Kidney epithelial cell (primary cell): Measurements from ENCODE around the gene MRPL41. TPM values are rescaled to one million over a fixed set of nuclear protein-coding genes. Genes with fewer than 3 reads are reported as not detected.

Experiments
- DNase-seq: peaks from one replicate; pipeline ENCODE4 v3.0.0-alpha.2; 2010; ENCODE audit warnings: low read depth
- H3K27me3 ChIP-seq: 2 replicates; pipeline ENCODE4 v1.6.0; 2011; ENCODE audit warnings: low read length; ENCODE audit not compliant: control insufficient read depth, insufficient read depth
- H3K36me3 ChIP-seq: 2 replicates; pipeline ENCODE4 v1.5.1; 2011; ENCODE audit warnings: low read length; ENCODE audit not compliant: control insufficient read depth, insufficient read depth
- H3K4me3 ChIP-seq: 2 replicates; pipeline ENCODE4 v1.5.1; 2011; ENCODE audit warnings: low read depth, mild to moderate bottlenecking, control low read depth, low read length
- total RNA-seq: library from RNA; depleted of rRNA; stranded (reverse); fragments of >200 nt; gene quantifications from 2 replicates; pipeline ENCODE4 v1.2.3, GENCODE V29; 2015
- TF ChIP-seq, protein P1 (sequence below): IDR thresholded peaks from 2 replicates; pipeline ENCODE4 v1.5.1; 2011; ENCODE audit warnings: mild to moderate bottlenecking, moderate library complexity, low read length, control low read depth, inconsistent platforms; ENCODE audit not compliant: insufficient read depth, poor library complexity, severe bottlenecking

The MRPL41 gene
- total RNA-seq, 1 donor from 2014 or later = 77.9 TPM

DNA sequence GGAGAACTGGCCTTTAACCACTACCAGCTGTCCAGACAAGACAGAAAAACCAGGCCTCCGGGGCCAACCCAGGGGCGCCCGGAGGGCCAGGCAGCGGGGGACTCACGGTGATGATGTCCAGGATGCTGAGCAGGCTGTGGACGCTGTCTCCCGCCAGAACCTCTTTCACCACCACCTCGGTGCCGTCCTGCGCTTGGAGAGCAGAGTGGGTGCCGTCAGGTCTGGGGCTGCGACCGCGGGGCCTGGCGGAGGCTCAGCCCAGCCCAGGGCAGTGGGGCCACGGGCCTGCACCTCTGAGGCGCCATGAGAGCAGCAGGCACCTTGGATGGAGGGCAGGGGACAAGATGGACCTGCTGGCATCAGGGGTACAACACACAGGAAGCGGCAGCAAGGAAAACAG lies 11.1 kb upstream of the MRPL41 start:
- Histone ChIP-seq H3K27me3 (peaks cover 2% of the 10 kb centered on the region), H3K4me3 (no peak overlapping the region), H3K36me3 (no peaks in the 10 kb centered on the region)
- DNase-seq = no peak
- TF ChIP-seq, protein P1, sequence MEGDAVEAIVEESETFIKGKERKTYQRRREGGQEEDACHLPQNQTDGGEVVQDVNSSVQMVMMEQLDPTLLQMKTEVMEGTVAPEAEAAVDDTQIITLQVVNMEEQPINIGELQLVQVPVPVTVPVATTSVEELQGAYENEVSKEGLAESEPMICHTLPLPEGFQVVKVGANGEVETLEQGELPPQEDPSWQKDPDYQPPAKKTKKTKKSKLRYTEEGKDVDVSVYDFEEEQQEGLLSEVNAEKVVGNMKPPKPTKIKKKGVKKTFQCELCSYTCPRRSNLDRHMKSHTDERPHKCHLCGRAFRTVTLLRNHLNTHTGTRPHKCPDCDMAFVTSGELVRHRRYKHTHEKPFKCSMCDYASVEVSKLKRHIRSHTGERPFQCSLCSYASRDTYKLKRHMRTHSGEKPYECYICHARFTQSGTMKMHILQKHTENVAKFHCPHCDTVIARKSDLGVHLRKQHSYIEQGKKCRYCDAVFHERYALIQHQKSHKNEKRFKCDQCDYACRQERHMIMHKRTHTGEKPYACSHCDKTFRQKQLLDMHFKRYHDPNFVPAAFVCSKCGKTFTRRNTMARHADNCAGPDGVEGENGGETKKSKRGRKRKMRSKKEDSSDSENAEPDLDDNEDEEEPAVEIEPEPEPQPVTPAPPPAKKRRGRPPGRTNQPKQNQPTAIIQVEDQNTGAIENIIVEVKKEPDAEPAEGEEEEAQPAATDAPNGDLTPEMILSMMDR = no peak

DNA sequence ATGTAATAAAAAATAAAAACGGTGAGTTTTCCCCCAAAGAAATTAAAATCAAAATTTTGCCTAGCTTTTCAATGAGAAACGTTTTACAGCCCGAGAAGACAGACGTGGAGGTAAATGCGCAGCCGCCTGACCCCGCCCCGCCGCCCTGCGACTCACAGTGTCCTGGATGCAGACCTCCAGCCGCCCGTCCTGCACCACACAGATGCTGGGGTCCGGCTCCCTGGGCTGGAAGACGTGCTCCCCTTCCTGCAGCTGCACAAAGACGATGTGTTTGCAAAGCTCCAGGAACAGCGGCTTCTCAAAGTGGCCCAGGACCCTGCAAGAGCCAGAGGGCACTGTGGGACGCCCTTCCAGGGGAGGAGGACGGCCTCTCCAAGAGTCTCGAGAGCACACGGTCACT lies 9.2 kb upstream of the MRPL41 start:
- TF ChIP-seq, protein P1 = no peak

DNA sequence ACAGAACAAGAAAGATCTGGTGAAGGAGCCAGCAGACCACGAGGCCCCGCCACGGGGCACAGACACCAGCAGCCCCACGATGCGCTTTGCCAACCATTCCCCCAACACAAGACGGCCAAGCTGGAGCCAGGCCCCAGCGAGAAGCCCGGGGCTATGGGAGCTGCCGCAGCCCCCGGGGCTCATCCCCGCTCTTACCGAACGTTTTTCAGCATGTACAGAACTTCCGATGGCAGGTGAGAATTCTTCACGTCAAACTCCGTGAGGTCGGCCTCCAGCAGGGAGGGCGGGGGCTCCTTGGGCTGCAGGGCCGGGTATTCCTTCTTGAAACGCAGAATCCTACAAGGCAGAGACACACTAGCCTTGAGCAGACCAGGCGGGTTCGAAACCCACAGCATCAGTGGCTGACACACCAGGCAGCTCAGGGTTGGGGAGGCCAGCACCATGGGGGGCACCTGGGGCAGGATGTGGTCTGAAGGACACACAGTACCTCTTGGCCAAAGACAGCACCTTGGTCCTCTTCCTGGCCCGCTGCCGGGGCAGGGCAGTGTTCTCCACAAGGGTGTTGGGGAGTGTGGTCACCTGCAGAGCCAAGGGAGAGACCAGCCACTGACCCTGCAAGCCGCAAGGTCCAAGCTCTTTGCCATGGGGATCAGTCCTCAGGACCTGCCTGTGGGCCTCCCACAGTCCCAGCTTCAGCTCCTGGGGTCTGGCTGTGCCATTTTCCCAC lies 8.3 kb upstream of the MRPL41 start:
- H3K4me3 ChIP-seq = no peak overlapping the region
- peaks cover 2% of the 10 kb centered on the region for H3K27me3 ChIP-seq
- DNase-seq = no peak
- no peaks in the 10 kb centered on the region for H3K36me3 ChIP-seq
- TF ChIP-seq, protein P1 = no peak

More for the DNA sequence above, 9.2 kb upstream of the MRPL41 start:
- DNase-seq = no peak
- Histone ChIP-seq H3K27me3 (peaks cover 2% of the 10 kb centered on the region), H3K4me3 (no peak overlapping the region), H3K36me3 (no peaks in the 10 kb centered on the region)

DNA sequence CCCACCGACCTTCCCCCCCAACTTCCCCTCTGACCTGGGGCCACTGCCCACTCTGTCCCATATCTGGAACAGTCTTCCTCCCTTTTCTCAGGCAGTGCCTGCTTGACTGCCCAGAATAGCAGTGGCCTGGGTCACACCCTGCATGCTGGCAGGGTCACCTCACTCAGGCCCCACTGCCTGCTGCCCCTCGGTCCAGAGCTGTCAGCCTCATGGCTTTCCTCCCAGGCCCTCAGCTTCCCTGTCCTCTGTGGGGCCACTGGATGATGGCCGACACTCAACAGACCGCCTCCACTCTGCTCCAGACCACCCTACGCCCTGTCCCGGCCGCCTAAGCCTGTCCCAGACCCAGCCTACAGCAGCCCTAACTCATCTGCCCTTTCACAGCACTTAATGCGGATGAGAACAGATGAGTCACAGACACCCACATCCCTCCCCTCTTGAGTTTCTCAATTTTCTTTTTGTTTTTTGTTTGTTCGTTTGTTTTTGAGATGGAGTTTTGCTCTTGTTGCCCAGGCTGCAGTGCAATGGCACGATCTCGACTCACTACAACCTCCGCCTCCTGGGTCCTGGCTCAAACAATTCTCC lies 7.4 kb upstream of the MRPL41 start:
- DNase-seq = no peak
- no peak overlapping the region for H3K4me3 ChIP-seq

DNA sequence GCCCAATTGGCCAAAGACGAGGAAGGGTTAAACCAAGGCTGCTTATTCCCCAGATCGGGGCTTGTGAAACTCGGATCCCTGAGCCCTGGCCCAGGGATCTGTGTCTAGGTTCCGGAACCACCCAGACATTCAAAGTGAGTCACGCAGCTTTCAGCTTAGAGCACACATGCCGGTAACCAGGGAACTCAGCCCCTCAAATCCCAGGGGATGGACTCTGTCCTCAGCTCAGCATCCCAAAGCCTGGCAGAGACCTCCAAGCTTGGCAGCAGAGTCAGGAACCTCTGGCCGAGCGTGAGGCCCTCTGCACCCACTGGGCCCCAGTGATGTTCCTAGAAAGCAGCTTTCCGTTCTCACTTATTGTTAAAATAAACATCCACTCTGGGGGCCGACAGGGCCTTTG lies 6.6 kb upstream of the MRPL41 start:
- no peak for DNase-seq
- TF ChIP-seq, protein P1 = no peak

More for the DNA sequence above, 7.4 kb upstream of the MRPL41 start:
- TF ChIP-seq, protein P1 = no peak
- H3K36me3 ChIP-seq = no peaks in the 10 kb centered on the region
- peaks cover 2% of the 10 kb centered on the region for H3K27me3 ChIP-seq

More for the DNA sequence above, 6.6 kb upstream of the MRPL41 start:
- no peak overlapping the region for H3K4me3 ChIP-seq
- H3K36me3 ChIP-seq = no peaks in the 10 kb centered on the region
- H3K27me3 ChIP-seq = peaks cover 2% of the 10 kb centered on the region
